ENCODE measurements around the gene ACSS2. TPM values are rescaled to one million over a fixed set of nuclear protein-coding genes. Genes with fewer than 3 reads are reported as not detected.

The ACSS2 gene
- total RNA-seq, 1 donor from 2014 or later: 18.7 TPM

Other genes starting within 250 kb of the ACSS2 start
- 16.7 and 17.4 TPM in 2 replicates for gene PIGU, start 199.5 kb upstream of the ACSS2 start, total RNA-seq
- gene TP53INP2, start 172.3 kb upstream of the ACSS2 start, total RNA-seq: 19.6 and 22.7 TPM in 2 replicates
- gene NCOA6, start 51.0 kb upstream of the ACSS2 start, total RNA-seq: 21.1 and 21.2 TPM in 2 replicates
- gene GGT7, start 3.8 kb upstream of the ACSS2 start, total RNA-seq: 15.6 and 17.3 TPM in 2 replicates
- 44.6 and 46.4 TPM in 2 replicates for gene GSS, start 79.2 kb downstream of the ACSS2 start, total RNA-seq
- 0.05 and 0.11 TPM in 2 replicates for gene MYH7B, start 79.3 kb downstream of the ACSS2 start, total RNA-seq
- 92.0 and 92.6 TPM in 2 replicates for gene TRPC4AP, start 216.2 kb downstream of the ACSS2 start, total RNA-seq